IPS-15b (cell line): Measurements from ENCODE around the gene SEC31A.
"Not testable (repeated sequence)": the region's sequence is repeated elsewhere in the genome, so short reads cannot be mapped to it uniquely, and the experiment has no call there.

Source experiments
- H3K27me3 ChIP-seq: one replicate; pipeline ENCODE4 v1.6.1; 2013; ENCODE audit warnings: low read length; ENCODE audit not compliant: control insufficient read depth, insufficient read depth
- H3K36me3 ChIP-seq: one replicate; pipeline ENCODE4 v1.6.1; 2013; ENCODE audit warnings: low read length; ENCODE audit not compliant: control insufficient read depth, insufficient read depth
- H3K4me1 ChIP-seq: one replicate; pipeline ENCODE4 v1.6.1; 2013; ENCODE audit warnings: mild to moderate bottlenecking, low read length; ENCODE audit not compliant: control insufficient read depth, insufficient read depth
- H3K4me3 ChIP-seq: one replicate; pipeline ENCODE4 v1.5.1; 2013; ENCODE audit warnings: low read depth, low read length
- H3K9ac ChIP-seq: one replicate; pipeline ENCODE4 v1.6.1; 2013; ENCODE audit warnings: low read depth, mild to moderate bottlenecking, low read length
- H3K9me3 ChIP-seq: one replicate; pipeline ENCODE4 v1.6.1; 2013; ENCODE audit warnings: mild to moderate bottlenecking, low read length; ENCODE audit not compliant: control insufficient read depth, insufficient read depth

The SEC31A gene

GRCh38 chr4:82860487-82860886, 30.5 kb downstream of the SEC31A start:
- H3K27me3 ChIP-seq, H3K4me1 ChIP-seq, H3K4me3 ChIP-seq, H3K9ac ChIP-seq, H3K9me3 ChIP-seq: not testable (repeated sequence)
- H3K36me3 ChIP-seq: peaks cover 26% of the 10 kb centered on the region

GRCh38 chr4:82852751-82853285, 38.1 kb downstream of the SEC31A start:
- H3K9ac ChIP-seq: no peak overlapping the region
- peaks cover 30% of the 10 kb centered on the region for H3K36me3 ChIP-seq
- H3K27me3 ChIP-seq: no peaks in the 10 kb centered on the region
- H3K9me3 ChIP-seq: no peaks in the 10 kb centered on the region
- H3K4me3 ChIP-seq: no peak overlapping the region
- H3K4me1 ChIP-seq: no peaks in the 10 kb centered on the region

DNA sequence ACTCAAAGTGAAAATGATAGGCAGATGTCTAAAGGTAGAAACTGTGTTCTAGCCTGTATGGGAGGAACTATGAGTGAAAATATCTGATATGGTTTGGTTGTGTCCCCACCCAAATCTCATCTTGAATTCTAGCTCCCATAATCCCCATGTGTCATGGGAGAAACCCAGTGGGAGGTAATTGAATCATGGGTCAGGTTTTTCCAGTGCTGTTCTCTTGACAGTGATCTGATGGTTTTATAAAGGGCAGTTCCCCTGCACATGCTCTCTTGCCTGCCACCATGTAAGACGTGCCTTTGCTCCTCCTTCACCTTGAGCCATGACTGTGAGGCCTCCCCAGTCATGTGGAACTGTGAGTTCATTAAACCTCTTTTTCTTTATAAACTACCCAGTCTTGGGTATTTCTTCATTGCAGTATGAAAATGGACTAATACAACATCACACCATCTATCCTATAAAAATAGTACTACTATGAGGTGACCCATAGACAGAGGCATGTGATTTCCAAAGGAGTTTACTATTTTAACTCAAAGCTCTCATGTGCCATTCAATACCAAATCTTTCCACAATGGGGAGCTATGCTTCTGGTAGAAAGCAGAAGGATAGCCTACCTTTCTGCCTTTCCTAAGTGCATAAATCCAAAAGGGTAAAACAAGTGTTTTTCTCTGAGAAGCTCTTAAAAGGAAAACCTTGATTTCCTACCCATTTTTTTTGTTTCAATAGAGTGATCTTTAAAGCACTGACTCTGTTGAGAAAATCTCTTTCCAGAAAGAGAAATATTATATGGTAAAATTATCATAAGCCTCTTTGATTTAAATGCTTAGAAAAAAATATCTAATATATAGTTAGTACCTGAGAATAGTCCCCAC, 38.8 kb downstream of the SEC31A start:
- Histone ChIP-seq H3K4me3 (no peak overlapping the region), H3K9me3 (no peaks in the 10 kb centered on the region), H3K36me3 (peaks cover 28% of the 10 kb centered on the region), H3K27me3 (no peaks in the 10 kb centered on the region), H3K4me1 (no peaks in the 10 kb centered on the region), H3K9ac (no peak overlapping the region)

GRCh38 chr4:82851318-82851717, 39.6 kb downstream of the SEC31A start:
- H3K27me3 ChIP-seq: no peaks in the 10 kb centered on the region

GRCh38 chr4:82850684-82851083, 40.3 kb downstream of the SEC31A start:
- Histone ChIP-seq H3K4me1 (no peaks in the 10 kb centered on the region), H3K9ac (no peak overlapping the region), H3K36me3 (peaks cover 28% of the 10 kb centered on the region), H3K9me3 (no peaks in the 10 kb centered on the region), H3K4me3 (no peak overlapping the region), H3K27me3 (no peaks in the 10 kb centered on the region)

More at GRCh38 chr4:82851318-82851717, 39.6 kb downstream of the SEC31A start:
- no peaks in the 10 kb centered on the region for H3K9me3 ChIP-seq
- H3K36me3 ChIP-seq: peaks cover 28% of the 10 kb centered on the region
- H3K4me1 ChIP-seq: no peaks in the 10 kb centered on the region
- H3K9ac ChIP-seq: no peak overlapping the region
- no peak overlapping the region for H3K4me3 ChIP-seq

GRCh38 chr4:82848706-82849105, 42.2 kb downstream of the SEC31A start:
- H3K9me3 ChIP-seq: no peaks in the 10 kb centered on the region
- H3K36me3 ChIP-seq: peaks cover 18% of the 10 kb centered on the region
- H3K4me1 ChIP-seq: no peaks in the 10 kb centered on the region
- no peaks in the 10 kb centered on the region for H3K27me3 ChIP-seq
- no peak overlapping the region for H3K9ac ChIP-seq
- no peak overlapping the region for H3K4me3 ChIP-seq

DNA sequence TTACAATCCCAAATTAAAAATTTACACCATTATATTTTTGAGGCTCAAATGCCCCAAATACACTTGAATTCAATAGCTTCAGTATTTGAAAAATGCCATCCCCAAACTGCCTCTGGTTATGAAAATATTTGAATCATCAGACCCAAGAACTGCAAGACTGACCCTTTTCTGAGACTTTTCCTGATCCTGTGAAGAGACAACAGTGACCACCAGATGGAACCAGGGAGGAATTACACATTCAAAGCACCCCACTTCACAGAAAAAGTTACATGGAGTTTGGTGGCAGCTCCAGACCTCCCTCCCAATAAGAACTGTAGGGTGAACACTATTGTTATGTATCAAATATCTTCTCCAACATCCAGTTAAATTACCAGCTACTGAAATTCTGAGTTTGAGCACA, 48.4 kb downstream of the SEC31A start:
- Histone ChIP-seq H3K9ac (no peak overlapping the region), H3K9me3 (no peaks in the 10 kb centered on the region), H3K4me1 (no peaks in the 10 kb centered on the region), H3K27me3 (no peaks in the 10 kb centered on the region), H3K4me3 (no peak overlapping the region), H3K36me3 (peaks cover 9% of the 10 kb centered on the region)

DNA sequence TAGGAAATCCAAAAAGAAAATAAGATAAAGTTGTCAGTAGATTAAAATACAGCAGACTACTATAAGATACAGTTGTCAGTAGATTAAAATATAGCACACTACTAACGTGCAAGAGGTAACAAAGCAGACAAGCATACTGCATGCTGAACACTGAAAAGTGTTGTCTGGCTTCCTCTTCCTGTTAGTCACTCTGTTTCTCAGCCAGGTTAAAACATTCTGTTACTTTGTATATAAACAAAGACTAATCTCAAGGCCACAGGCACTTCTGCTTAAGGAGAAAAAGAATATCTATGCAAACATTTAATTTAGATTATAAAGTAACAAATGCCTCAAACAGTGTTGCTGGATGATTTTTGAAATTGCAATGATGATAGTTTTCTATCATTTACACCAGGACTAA, 51.3 kb downstream of the SEC31A start:
- Histone ChIP-seq H3K9ac (no peak overlapping the region), H3K4me3 (no peak overlapping the region), H3K4me1 (no peaks in the 10 kb centered on the region), H3K9me3 (no peaks in the 10 kb centered on the region), H3K27me3 (no peaks in the 10 kb centered on the region), H3K36me3 (peaks cover 13% of the 10 kb centered on the region)

DNA sequence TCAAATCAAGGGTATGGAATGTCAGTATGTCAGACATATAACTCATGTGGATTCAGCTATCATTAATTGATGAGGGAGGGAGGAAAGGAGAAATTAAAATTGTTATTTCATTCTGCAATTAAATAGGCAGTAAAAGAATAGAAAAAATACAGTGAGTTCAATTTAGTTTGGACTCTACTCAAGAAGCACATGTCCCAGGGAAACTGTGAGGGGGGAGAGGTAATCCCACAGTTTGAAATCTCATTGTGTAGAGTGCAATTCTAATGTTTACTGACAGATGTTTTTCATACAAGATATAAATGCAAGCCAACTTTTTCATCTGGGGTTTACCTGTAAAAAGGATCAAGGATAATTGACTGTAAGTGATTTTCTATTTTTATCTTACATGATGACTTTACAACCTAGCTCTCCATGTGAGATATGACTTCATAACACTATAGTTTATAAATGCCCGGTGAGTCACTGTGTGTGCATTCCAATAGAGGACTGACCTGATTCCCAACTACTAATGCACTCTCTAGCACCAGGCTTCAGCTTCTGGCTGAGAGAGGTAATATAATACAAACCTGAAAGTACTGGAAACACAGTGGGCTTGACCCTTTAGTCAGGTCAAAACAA, 57.1 kb downstream of the SEC31A start:
- Histone ChIP-seq H3K9me3 (no peaks in the 10 kb centered on the region), H3K36me3 (peaks cover 4% of the 10 kb centered on the region), H3K4me1 (no peaks in the 10 kb centered on the region), H3K9ac (no peak overlapping the region), H3K4me3 (no peak overlapping the region), H3K27me3 (no peaks in the 10 kb centered on the region)

DNA sequence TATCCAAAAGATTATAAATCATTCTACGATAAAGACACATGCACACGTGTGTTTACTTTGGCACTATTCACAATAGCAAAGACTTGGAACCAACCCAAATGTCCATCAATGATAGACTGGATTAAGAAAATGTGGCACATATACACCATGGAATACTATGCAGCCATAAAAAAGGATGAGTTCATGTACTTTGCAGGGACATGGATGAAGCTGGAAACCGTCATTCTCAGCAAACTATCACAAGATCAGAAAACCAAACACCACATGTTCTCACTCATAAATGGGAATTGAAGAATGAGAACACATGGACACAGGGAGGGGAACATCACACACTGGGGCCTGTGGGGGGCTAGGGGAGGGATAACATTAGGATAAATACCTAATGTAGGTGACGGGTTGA, 57.9 kb downstream of the SEC31A start:
- H3K4me1 ChIP-seq, H3K36me3 ChIP-seq, H3K27me3 ChIP-seq, H3K9ac ChIP-seq, H3K4me3 ChIP-seq, H3K9me3 ChIP-seq: not testable (repeated sequence)

- H3K9ac ChIP-seq: no peak overlapping the region
- H3K4me1 ChIP-seq: no peaks in the 10 kb centered on the region
- no peaks in the 10 kb centered on the region for H3K27me3 ChIP-seq
- H3K9me3 ChIP-seq: no peaks in the 10 kb centered on the region
- H3K4me3 ChIP-seq: no peak overlapping the region
- H3K36me3 ChIP-seq: peaks cover 25% of the 10 kb centered on the region
Measured at GRCh38 chr4:82825425-82825824, 65.5 kb downstream of the SEC31A start.

- H3K4me1 ChIP-seq: no peaks in the 10 kb centered on the region
- no peaks in the 10 kb centered on the region for H3K27me3 ChIP-seq
- H3K9me3 ChIP-seq: no peaks in the 10 kb centered on the region
- H3K36me3 ChIP-seq: peaks cover 27% of the 10 kb centered on the region
- no peak overlapping the region for H3K9ac ChIP-seq
- no peak overlapping the region for H3K4me3 ChIP-seq
Measured at GRCh38 chr4:82823062-82823461, 67.9 kb downstream of the SEC31A start.
